ENCODE results near the gene MALAT1. TPM values are rescaled to one million over a fixed set of nuclear protein-coding genes. Genes with fewer than 3 reads are reported as not detected.

MALAT1 gene
- total RNA-seq, 1 donor from 2014 or later = 6,276 TPM

DNA sequence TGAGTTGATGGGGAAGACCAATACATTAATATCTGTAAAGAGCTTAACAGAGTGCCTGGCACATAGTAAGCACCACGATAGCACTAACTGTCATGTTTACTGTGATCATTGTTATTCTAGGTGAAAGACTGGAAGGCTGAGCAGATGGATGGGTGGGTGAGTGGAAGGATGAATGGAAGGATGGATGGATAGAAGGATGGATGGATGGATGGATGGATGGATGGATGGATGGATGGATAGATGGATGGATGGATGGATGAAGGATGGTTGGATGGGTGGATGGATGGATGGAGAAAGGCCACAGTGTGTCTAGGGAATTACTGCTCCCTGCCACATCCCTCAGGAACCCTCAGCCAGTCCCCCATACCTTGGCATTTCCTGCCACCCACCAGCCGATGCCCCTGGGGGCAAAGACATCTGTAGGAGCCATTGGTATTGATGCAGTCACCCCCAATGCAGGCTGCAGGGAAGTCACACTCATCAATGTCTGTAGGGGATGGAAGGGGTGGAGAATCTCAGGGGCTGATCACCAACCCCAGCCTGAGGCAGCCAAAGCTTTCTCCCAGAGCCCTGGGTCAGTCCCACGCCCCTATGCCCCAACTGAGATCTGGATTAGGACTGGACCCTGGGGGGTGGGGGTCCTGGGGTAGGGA is 44.0 kb downstream of the MALAT1 start:
- TF ChIP-seq, protein P1, sequence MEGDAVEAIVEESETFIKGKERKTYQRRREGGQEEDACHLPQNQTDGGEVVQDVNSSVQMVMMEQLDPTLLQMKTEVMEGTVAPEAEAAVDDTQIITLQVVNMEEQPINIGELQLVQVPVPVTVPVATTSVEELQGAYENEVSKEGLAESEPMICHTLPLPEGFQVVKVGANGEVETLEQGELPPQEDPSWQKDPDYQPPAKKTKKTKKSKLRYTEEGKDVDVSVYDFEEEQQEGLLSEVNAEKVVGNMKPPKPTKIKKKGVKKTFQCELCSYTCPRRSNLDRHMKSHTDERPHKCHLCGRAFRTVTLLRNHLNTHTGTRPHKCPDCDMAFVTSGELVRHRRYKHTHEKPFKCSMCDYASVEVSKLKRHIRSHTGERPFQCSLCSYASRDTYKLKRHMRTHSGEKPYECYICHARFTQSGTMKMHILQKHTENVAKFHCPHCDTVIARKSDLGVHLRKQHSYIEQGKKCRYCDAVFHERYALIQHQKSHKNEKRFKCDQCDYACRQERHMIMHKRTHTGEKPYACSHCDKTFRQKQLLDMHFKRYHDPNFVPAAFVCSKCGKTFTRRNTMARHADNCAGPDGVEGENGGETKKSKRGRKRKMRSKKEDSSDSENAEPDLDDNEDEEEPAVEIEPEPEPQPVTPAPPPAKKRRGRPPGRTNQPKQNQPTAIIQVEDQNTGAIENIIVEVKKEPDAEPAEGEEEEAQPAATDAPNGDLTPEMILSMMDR (conservative IDR thresholded peaks at IDR 0.05) = no peak
- H3K27me3 Mint-ChIP-seq = peaks cover 18% of the 10 kb centered on the region
- H3K4me3 Mint-ChIP-seq = no peak overlapping the region
- H3K27ac Mint-ChIP-seq = peak overlapping the region; percentile 25
- DNase-seq (ENCODE audit: extremely low spot score, unreplicated experiment) = no peak
- peaks cover 18% of the 10 kb centered on the region for H3K36me3 Mint-ChIP-seq
- H3K4me1 Mint-ChIP-seq (ENCODE audit: unreplicated experiment) = peaks cover 34% of the 10 kb centered on the region
- no peaks in the 10 kb centered on the region for H3K9me3 Mint-ChIP-seq

DNA sequence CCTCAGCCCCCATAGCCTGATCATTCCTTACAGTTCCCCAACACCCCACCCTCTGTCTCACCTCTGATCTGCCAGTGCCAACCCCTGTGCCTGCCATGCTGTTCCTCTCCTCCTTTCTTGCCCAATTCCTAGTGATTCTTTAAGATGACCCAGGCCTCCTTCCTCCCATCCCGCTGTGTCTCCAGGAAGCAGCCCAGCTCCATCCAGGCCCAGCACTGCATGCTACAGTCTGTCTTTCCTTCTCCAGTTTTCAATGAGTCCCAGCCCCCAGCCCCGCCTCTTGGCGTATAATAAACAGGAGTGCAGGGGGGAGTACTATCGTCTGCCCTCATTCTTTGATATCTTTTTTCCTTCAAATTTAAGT is 47.0 kb downstream of the MALAT1 start:
- Mint-ChIP-seq H3K27ac (peak overlapping the region; percentile 66), H3K27me3 (peaks cover 29% of the 10 kb centered on the region), H3K36me3 (peaks cover 26% of the 10 kb centered on the region), H3K4me3 (peak overlapping the region; percentile 79), H3K9me3 (no peaks in the 10 kb centered on the region), H3K4me1 (ENCODE audit: unreplicated experiment) (peaks cover 34% of the 10 kb centered on the region)
- no peak for DNase-seq (ENCODE audit: extremely low spot score, unreplicated experiment)
- TF ChIP-seq, protein P1 (conservative IDR thresholded peaks at IDR 0.05) = no peak

DNA sequence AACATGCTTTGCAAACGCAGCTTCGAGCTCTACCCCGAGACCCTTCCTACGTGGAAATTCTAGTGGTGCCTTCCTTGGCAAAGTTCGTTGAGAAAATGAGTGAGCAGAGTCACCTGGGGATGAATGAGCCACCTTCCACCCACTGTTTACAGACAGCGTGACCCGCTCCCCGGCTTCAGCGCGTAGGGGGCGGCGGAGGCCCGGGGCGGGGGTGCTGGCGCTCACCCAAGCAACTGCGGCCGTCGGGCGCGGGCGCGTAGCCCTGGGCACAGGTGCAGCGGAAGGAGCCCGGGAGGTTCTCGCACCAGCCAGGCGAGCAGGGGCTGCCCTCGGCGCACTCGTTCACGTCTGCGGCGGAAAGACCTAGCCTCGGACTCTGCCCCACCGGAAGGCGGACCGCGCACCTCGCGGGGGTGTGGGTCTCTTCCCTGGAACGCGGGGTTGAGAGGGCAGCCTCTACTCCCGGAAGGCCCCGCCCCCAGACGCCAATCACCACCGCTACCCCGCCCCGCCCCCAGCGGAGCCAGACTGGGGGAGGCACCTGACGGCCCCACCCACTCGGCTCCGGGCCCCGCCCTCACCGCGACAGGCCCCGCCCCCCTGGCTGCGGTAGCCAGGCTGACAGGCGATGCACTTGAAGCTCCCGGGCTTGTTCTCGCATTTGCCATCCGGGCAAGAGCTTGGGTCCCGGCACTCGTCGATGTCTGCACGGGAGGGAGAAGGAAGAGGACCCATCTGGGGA is 47.5 kb downstream of the MALAT1 start:
- Mint-ChIP-seq H3K27me3 (peaks cover 29% of the 10 kb centered on the region), H3K4me1 (ENCODE audit: unreplicated experiment) (peaks cover 33% of the 10 kb centered on the region), H3K4me3 (peak overlapping the region; percentile 79), H3K27ac (peak overlapping the region; percentile 66), H3K9me3 (no peaks in the 10 kb centered on the region), H3K36me3 (peaks cover 27% of the 10 kb centered on the region)
- TF ChIP-seq, protein P1 (conservative IDR thresholded peaks at IDR 0.05) = no peak
- peak; percentile 94 for DNase-seq (ENCODE audit: extremely low spot score, unreplicated experiment)

DNA sequence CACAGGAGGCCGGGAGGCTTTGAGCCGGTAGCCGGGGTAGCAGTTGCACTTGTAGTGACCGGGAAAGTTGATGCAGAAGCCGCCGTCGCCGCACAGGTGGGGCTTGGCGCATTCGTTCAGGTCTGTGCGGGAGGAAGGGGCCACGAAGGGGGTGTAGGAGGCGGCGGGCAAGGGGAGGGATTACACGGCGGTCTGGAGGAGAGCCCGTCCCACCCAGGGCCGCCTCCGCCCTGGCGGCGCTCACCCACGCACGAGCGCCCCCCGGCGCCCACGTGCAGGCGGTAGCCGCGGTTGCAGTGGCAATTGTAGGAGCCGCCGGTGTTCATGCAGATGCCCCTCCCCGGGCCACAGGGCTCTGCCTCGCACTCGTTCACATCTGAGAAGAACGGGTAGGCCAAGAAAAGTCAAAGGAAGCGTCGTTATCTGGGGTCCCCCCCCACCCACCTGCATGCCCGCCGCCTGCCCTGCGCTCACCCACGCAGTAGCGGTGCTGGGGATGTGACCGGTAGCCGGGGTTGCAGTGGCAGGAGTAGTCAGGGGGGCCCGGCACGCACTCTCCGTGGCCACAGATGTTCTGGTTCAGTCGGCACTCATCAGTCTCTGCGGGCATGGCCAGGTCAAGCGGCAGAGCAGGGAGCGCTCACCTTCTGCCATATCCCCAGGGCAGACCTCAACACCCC is 48.7 kb downstream of the MALAT1 start:
- Mint-ChIP-seq H3K27ac (no peak overlapping the region), H3K9me3 (no peaks in the 10 kb centered on the region), H3K4me1 (ENCODE audit: unreplicated experiment) (peaks cover 39% of the 10 kb centered on the region), H3K36me3 (peaks cover 29% of the 10 kb centered on the region), H3K27me3 (peaks cover 25% of the 10 kb centered on the region), H3K4me3 (no peak overlapping the region)
- no peak for DNase-seq (ENCODE audit: extremely low spot score, unreplicated experiment)
- TF ChIP-seq, protein P1 (conservative IDR thresholded peaks at IDR 0.05) = no peak

DNA sequence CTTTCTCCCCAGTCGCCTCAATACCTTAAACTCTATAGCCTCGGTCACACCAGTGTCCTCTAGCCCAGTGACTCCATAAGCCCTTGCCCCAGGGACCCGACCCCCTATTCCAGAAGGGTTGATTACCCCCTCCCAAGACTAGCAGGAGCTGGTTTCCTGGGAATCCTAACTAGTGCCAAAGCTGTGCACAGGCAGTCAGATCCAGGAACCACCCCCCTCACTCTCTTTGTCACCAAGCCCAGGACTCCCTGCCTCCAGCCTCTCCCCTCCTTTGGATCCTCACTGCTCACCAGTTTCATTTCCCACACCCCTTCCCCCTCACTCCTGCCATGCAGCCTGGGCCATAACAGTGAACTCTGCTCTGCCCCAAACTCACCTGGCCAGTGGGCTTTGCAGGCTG is 49.5 kb downstream of the MALAT1 start:
- no peak for DNase-seq (ENCODE audit: extremely low spot score, unreplicated experiment)
- Mint-ChIP-seq H3K4me3 (peak overlapping the region; percentile 49), H3K9me3 (no peaks in the 10 kb centered on the region), H3K27me3 (peaks cover 25% of the 10 kb centered on the region), H3K36me3 (peaks cover 28% of the 10 kb centered on the region), H3K27ac (peak overlapping the region; percentile 39), H3K4me1 (ENCODE audit: unreplicated experiment) (peaks cover 45% of the 10 kb centered on the region)
- TF ChIP-seq, protein P1 (conservative IDR thresholded peaks at IDR 0.05) = no peak

Measured in type B pancreatic cell (in vitro differentiated cells).